GM19035 (cell line): ENCODE data around the gene COBL.

Source experiments
- ATAC-seq: cut with Tn5 transposase; IDR thresholded peaks from one replicate; pipeline ENCODE4 v1.9.1; 2021; ENCODE audit not compliant: unreplicated experiment

COBL gene

GRCh38 chr7:51306761-51307160 lies 9.8 kb downstream of the COBL start:
- no peak for ATAC-seq

- no peak for ATAC-seq
Measured at GRCh38 chr7:51304729-51305128, 11.9 kb downstream of the COBL start.

- no peak for ATAC-seq
Measured at GRCh38 chr7:51303142-51303525, 13.5 kb downstream of the COBL start.

- no peak for ATAC-seq
Measured at GRCh38 chr7:51301806-51302205, 14.8 kb downstream of the COBL start.

- ATAC-seq, result no peak
Measured at GRCh38 chr7:51300762-51301674, 15.6 kb downstream of the COBL start.

- ATAC-seq, result no peak
Measured at GRCh38 chr7:51299391-51300133, 17.0 kb downstream of the COBL start.

GRCh38 chr7:51298912-51299311 lies 17.7 kb downstream of the COBL start:
- no peak for ATAC-seq

- no peak for ATAC-seq
Measured at GRCh38 chr7:51297986-51298385, 18.6 kb downstream of the COBL start.

- ATAC-seq, result no peak
Measured at GRCh38 chr7:51295440-51296245, 21.0 kb downstream of the COBL start.

GRCh38 chr7:51292596-51292995 lies 24.0 kb downstream of the COBL start:
- no peak for ATAC-seq

- no peak for ATAC-seq
Measured at GRCh38 chr7:51290702-51291540, 25.7 kb downstream of the COBL start.

GRCh38 chr7:51290304-51290637 lies 26.3 kb downstream of the COBL start:
- ATAC-seq, result no peak

GRCh38 chr7:51289623-51290303 lies 26.8 kb downstream of the COBL start:
- ATAC-seq, result no peak

- no peak for ATAC-seq
Measured at GRCh38 chr7:51288896-51289622, 27.6 kb downstream of the COBL start.

GRCh38 chr7:51286401-51286800 lies 30.2 kb downstream of the COBL start:
- ATAC-seq, result no peak

GRCh38 chr7:51280156-51280555 lies 36.5 kb downstream of the COBL start:
- no peak for ATAC-seq

- no peak for ATAC-seq
Measured at GRCh38 chr7:51279391-51280023, 37.1 kb downstream of the COBL start.

- no peak for ATAC-seq
Measured at GRCh38 chr7:51278797-51279196, 37.8 kb downstream of the COBL start.

GRCh38 chr7:51276967-51277366 lies 39.6 kb downstream of the COBL start:
- ATAC-seq, result no peak
